Liver (tissue), 9 donors: Measurements from ENCODE around the gene SALL1. TPM values are rescaled to one million over a fixed set of nuclear protein-coding genes. Genes with fewer than 3 reads are reported as not detected.

Experiments
- DNase-seq: peaks from one replicate; pipeline ENCODE4 v3.0.0-alpha.2; 2017; ENCODE audit warnings: low spot score
- H3K27ac ChIP-seq, 2 donors: one replicate each; pipeline ENCODE4 v1.7.0; 2013; ENCODE audit warnings: inconsistent platforms in 2 of 2, low read length in 2 of 2, control low read depth in 1 of 2, low read depth in 1 of 2, mild to moderate bottlenecking in 1 of 2
- H3K27me3 ChIP-seq, 4 donors: one replicate each; pipeline versions ENCODE4 v1.6.1 to v1.7.0; 2013; ENCODE audit warnings: low read length in 3 of 4, inconsistent platforms in 1 of 4, mild to moderate bottlenecking in 1 of 4, moderate library complexity in 1 of 4; ENCODE audit not compliant: control insufficient read depth in 4 of 4, insufficient read depth in 4 of 4
- H3K36me3 ChIP-seq, 4 donors: one replicate each; pipeline versions ENCODE4 v1.6.1 to v1.7.0; 2013; ENCODE audit warnings: low read length in 3 of 4, mild to moderate bottlenecking in 3 of 4, low read depth in 1 of 4, moderate library complexity in 1 of 4; ENCODE audit not compliant: control insufficient read depth in 4 of 4, insufficient read depth in 3 of 4
- H3K4me1 ChIP-seq, 4 donors: one replicate each; pipeline versions ENCODE4 v1.6.1 to v1.7.0; 2013; ENCODE audit warnings: low read length in 3 of 4, mild to moderate bottlenecking in 3 of 4, moderate library complexity in 1 of 4; ENCODE audit not compliant: control insufficient read depth in 4 of 4, insufficient read depth in 4 of 4
- H3K4me3 ChIP-seq, 3 donors: one replicate each; pipeline versions ENCODE4 v1.6.1 to v1.7.0; 2013; ENCODE audit warnings: low read length in 3 of 3, control low read depth in 1 of 3, low read depth in 1 of 3, mild to moderate bottlenecking in 1 of 3
- H3K9ac ChIP-seq, 2 donors: one replicate each; pipeline ENCODE4 v1.7.0; 2013; ENCODE audit warnings: low read length in 2 of 2, mild to moderate bottlenecking in 2 of 2, moderate library complexity in 2 of 2, control low read depth in 1 of 2, low read depth in 1 of 2
- H3K9me3 ChIP-seq, 4 donors: one replicate each; pipeline versions ENCODE4 v1.6.1 to v1.7.0; 2013; ENCODE audit warnings: low read length in 3 of 4; ENCODE audit not compliant: control insufficient read depth in 4 of 4
- EGR1 ChIP-seq, 2 donors: IDR thresholded peaks; 2 replicates each; pipeline ENCODE4 v1.6.1; 2016 to 2018; ENCODE audit warnings: antibody characterized with exemption in 2 of 2, low read depth in 2 of 2
- FOXA2 ChIP-seq: IDR thresholded peaks from 2 replicates; pipeline ENCODE4 v1.6.1; 2016; ENCODE audit warnings: antibody characterized with exemption
- GABPA ChIP-seq, 2 donors: IDR thresholded peaks in 1 of 2; conservative IDR thresholded peaks in 1 of 2; 2 replicates each; pipeline ENCODE4 v1.6.1; 2016; ENCODE audit warnings: antibody characterized with exemption in 2 of 2, mild to moderate bottlenecking in 1 of 2, moderate library complexity in 1 of 2
- HNF4A ChIP-seq, 2 donors: conservative IDR thresholded peaks; 2 replicates each; pipeline ENCODE4 v1.6.1; 2016; ENCODE audit warnings: antibody characterized with exemption in 2 of 2, mild to moderate bottlenecking in 2 of 2
- NR2F2 ChIP-seq: IDR thresholded peaks from 2 replicates; pipeline ENCODE4 v1.6.1; 2016; ENCODE audit warnings: antibody characterized with exemption
- RAD21 ChIP-seq, 2 donors: IDR thresholded peaks; 2 replicates each; pipeline ENCODE4 v1.6.1; 2016; ENCODE audit warnings: antibody characterized with exemption in 2 of 2, mild to moderate bottlenecking in 2 of 2
- SP1 ChIP-seq: IDR thresholded peaks from 2 replicates; pipeline ENCODE4 v1.6.1; 2018; ENCODE audit warnings: antibody characterized with exemption, mild to moderate bottlenecking
- WGBS: extraction: QIAGEN DNeasy Blood & Tissue Kit; methylation state at CpG from one replicate; pipeline ENCODE4 v1.1.7; 2013; 5-methylcytosine and 5-hydroxymethylcytosine counted together
- polyA plus RNA-seq, 2 donors: library from polyadenylated mRNA; stranded (reverse) in 1 of 2; unstranded in 1 of 2; fragments of 200-250 nt in 1 of 2; fragments of >200 nt in 1 of 2; fragmentation: Nextera tagmentation in 1 of 2; extraction: Ambion mirVana in 1 of 2; gene quantifications; one replicate each; pipeline versions ENCODE4 v1.2.1 to v1.2.3, GENCODE V29; 2013 to 2015
- total RNA-seq, 2 donors: library from RNA; depleted of rRNA; stranded (reverse); fragments of >200 nt; gene quantifications; one replicate each; pipeline ENCODE4 v1.2.3, GENCODE V29; 2014
- TF ChIP-seq, protein P1 (sequence below): fragments of 150-350 bp; IDR thresholded peaks from 2 replicates; pipeline ENCODE4 v1.5.1; 2017; ENCODE audit warnings: improper control_type of control experiment, low read depth, low read length; ENCODE audit not compliant: missing input control
- TF ChIP-seq, protein P2 (sequence below): IDR thresholded peaks from 2 replicates; pipeline ENCODE4 v1.6.1; 2016; ENCODE audit warnings: antibody characterized with exemption
- TF ChIP-seq, protein P3 (sequence below): IDR thresholded peaks from 2 replicates; pipeline ENCODE4 v1.6.1; 2016; ENCODE audit warnings: antibody characterized with exemption, mild to moderate bottlenecking
- donor health status: healthy.
- donor health status: healthy.
- donor health status: healthy.
- donor health status: healthy.
- donor health status: healthy.

Gene SALL1
- total and polyA plus RNA-seq, 4 donors = 1.8 to 13.4 (median 11.7) TPM

DNA sequence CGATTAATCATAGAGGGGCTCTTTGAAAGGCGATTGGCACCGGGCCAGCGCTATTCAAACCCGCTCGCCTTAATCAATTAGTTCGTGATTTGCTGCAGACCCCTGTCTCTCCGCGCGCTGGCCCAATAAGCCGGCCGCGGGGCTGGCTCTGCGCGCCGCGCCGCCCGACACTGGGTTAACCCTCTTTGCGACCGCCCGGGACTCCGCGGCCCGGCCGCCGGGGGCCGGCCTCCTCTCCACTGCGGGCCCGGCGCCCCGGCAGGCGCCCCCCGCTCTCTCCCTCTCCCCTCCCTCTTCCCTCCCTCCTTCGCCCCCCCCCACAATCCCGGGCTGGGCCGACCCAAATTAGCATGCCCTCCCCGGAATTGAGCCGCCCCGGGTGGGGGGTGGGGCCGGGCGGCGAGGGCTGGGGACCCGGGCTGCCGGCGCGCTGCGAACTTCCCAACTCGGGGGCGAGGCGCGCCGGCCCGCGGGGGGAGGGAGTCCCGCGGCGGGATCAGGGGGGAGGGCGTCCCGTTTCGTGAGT, 428 bp upstream of the SALL1 start:
- TF ChIP-seq RAD21 (IDR thresholded peaks at IDR 0.05) = peak in 1 of 2 donors; percentile 6
- TF ChIP-seq, protein P1, sequence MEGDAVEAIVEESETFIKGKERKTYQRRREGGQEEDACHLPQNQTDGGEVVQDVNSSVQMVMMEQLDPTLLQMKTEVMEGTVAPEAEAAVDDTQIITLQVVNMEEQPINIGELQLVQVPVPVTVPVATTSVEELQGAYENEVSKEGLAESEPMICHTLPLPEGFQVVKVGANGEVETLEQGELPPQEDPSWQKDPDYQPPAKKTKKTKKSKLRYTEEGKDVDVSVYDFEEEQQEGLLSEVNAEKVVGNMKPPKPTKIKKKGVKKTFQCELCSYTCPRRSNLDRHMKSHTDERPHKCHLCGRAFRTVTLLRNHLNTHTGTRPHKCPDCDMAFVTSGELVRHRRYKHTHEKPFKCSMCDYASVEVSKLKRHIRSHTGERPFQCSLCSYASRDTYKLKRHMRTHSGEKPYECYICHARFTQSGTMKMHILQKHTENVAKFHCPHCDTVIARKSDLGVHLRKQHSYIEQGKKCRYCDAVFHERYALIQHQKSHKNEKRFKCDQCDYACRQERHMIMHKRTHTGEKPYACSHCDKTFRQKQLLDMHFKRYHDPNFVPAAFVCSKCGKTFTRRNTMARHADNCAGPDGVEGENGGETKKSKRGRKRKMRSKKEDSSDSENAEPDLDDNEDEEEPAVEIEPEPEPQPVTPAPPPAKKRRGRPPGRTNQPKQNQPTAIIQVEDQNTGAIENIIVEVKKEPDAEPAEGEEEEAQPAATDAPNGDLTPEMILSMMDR = no peak
- peak; percentile 23 for TF ChIP-seq SP1
- TF ChIP-seq, protein P2, sequence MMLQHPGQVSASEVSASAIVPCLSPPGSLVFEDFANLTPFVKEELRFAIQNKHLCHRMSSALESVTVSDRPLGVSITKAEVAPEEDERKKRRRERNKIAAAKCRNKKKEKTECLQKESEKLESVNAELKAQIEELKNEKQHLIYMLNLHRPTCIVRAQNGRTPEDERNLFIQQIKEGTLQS = no peak
- TF ChIP-seq HNF4A (conservative IDR thresholded peaks at IDR 0.05) = no peak
- TF ChIP-seq GABPA (IDR thresholded peaks at IDR 0.05 in 1 of 2, conservative IDR thresholded peaks at IDR 0.05 in 1 of 2) = no peak
- TF ChIP-seq, protein P3, sequence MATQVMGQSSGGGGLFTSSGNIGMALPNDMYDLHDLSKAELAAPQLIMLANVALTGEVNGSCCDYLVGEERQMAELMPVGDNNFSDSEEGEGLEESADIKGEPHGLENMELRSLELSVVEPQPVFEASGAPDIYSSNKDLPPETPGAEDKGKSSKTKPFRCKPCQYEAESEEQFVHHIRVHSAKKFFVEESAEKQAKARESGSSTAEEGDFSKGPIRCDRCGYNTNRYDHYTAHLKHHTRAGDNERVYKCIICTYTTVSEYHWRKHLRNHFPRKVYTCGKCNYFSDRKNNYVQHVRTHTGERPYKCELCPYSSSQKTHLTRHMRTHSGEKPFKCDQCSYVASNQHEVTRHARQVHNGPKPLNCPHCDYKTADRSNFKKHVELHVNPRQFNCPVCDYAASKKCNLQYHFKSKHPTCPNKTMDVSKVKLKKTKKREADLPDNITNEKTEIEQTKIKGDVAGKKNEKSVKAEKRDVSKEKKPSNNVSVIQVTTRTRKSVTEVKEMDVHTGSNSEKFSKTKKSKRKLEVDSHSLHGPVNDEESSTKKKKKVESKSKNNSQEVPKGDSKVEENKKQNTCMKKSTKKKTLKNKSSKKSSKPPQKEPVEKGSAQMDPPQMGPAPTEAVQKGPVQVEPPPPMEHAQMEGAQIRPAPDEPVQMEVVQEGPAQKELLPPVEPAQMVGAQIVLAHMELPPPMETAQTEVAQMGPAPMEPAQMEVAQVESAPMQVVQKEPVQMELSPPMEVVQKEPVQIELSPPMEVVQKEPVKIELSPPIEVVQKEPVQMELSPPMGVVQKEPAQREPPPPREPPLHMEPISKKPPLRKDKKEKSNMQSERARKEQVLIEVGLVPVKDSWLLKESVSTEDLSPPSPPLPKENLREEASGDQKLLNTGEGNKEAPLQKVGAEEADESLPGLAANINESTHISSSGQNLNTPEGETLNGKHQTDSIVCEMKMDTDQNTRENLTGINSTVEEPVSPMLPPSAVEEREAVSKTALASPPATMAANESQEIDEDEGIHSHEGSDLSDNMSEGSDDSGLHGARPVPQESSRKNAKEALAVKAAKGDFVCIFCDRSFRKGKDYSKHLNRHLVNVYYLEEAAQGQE = peak; percentile 27
- no peak for TF ChIP-seq NR2F2
- H3K27me3 ChIP-seq = no peaks in the 10 kb centered on the region
- H3K9me3 ChIP-seq = no peaks in the 10 kb centered on the region
- peak overlapping the region in 2 of 3 donors; percentile 76 to 99 for H3K4me3 ChIP-seq
- WGBS = 2% methylated on average over 61 of the region's 61 CpGs
- peaks cover 0 to 2% (median 0%) of the 10 kb centered on the region in 4 donors for H3K36me3 ChIP-seq
- H3K27ac ChIP-seq = peak overlapping the region; percentile 98 to 100
- peak; percentile 69 for DNase-seq
- peaks cover 10 to 23% (median 12%) of the 10 kb centered on the region in 4 donors for H3K4me1 ChIP-seq
- H3K9ac ChIP-seq = no peak overlapping the region

DNA sequence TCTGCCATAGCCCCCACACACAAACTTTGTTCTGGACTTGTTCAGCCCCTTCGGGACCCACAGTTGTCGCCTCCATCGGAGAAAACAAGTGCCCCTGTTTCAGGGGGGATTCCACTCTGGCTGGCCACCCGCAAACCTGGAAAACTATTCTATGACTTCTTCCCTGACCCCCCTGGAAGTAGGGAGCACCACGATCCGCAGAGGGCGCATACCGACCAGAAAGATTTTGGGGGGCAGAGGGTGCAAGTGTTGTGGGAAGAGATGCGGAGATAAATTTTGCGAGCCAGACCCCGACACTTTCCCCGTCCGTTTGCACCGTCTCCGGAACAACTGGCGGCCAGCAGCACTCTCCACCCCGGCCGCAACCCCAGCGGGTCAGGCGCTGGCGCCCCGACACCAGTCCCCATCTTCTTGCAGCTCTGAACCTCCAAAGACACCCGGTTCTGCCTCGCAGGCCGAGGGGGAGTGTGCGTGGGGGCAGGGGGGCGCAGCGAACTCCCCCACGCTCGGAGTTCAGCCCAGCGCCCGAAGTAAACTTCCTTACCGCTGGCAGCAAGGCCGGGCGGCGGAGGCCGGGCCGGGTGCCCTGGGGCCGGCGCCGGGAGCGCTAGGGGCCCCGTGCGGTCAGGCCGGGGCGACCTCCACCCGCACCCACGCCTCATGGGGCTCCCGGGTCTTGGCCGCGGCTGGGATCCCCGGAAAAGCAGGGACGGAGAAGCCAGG, 744 bp downstream of the SALL1 start:
- 2% methylated on average over 53 of the region's 53 CpGs for WGBS
- peaks cover 0 to 2% (median 0%) of the 10 kb centered on the region in 4 donors for H3K36me3 ChIP-seq
- H3K27ac ChIP-seq = peak overlapping the region; percentile 96 to 98
- no peak for DNase-seq
- H3K27me3 ChIP-seq = no peaks in the 10 kb centered on the region
- peak overlapping the region; percentile 89 to 92 for H3K9ac ChIP-seq
- H3K9me3 ChIP-seq = no peaks in the 10 kb centered on the region
- H3K4me3 ChIP-seq = peak overlapping the region; percentile 76 to 99 (median 85)
- TF ChIP-seq RAD21 (IDR thresholded peaks at IDR 0.05) = no peak
- no peak for TF ChIP-seq FOXA2
- TF ChIP-seq EGR1 (IDR thresholded peaks at IDR 0.05; ENCODE audit: low read depth in 2 of 2) = no peak
- peaks cover 10 to 27% (median 13%) of the 10 kb centered on the region in 4 donors for H3K4me1 ChIP-seq
